Activated gamma-delta T cell (primary cell): ENCODE results near the gene MDFI.

Source experiments
- DNase-seq: peaks from one replicate; lab custom pipeline; 2025; lab: John Stamatoyannopoulos, UW
- total RNA-seq, 2 donors: gene quantifications; one replicate each; lab custom pipeline; 2026; lab: John Stamatoyannopoulos, UW

MDFI gene, protein sequence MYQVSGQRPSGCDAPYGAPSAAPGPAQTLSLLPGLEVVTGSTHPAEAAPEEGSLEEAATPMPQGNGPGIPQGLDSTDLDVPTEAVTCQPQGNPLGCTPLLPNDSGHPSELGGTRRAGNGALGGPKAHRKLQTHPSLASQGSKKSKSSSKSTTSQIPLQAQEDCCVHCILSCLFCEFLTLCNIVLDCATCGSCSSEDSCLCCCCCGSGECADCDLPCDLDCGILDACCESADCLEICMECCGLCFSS
- 0 to 0.04 reads per million in 2 donors for total RNA-seq

GRCh38 chr6:41638002-41638934, at the start of gene MDFI:
MDFI (plus strand) TSS chr6:41638468; CDS start chr6:41638750, 282 bp downstream.
- no peak for DNase-seq

DNA sequence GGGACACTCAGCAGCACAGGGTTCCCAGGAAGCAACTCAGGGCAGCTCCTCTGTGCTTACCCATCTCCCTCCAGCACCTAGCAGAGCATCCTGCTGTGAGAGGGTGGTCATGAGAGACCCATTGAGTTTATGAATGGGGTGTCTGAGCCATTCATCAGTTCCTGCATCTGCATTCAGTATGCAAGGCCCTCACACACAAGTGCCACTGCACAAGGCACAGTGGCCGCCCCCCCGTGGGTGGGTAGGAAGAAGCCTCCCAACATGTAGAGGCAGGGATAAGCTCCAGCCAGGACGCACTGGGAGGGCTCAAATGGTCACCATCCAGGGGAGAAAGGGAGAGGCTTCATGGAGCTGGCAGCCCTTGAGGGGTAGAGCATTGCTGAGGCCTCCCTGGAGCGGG, 49.0 kb upstream of the MDFI start:
- no peak for DNase-seq

DNA sequence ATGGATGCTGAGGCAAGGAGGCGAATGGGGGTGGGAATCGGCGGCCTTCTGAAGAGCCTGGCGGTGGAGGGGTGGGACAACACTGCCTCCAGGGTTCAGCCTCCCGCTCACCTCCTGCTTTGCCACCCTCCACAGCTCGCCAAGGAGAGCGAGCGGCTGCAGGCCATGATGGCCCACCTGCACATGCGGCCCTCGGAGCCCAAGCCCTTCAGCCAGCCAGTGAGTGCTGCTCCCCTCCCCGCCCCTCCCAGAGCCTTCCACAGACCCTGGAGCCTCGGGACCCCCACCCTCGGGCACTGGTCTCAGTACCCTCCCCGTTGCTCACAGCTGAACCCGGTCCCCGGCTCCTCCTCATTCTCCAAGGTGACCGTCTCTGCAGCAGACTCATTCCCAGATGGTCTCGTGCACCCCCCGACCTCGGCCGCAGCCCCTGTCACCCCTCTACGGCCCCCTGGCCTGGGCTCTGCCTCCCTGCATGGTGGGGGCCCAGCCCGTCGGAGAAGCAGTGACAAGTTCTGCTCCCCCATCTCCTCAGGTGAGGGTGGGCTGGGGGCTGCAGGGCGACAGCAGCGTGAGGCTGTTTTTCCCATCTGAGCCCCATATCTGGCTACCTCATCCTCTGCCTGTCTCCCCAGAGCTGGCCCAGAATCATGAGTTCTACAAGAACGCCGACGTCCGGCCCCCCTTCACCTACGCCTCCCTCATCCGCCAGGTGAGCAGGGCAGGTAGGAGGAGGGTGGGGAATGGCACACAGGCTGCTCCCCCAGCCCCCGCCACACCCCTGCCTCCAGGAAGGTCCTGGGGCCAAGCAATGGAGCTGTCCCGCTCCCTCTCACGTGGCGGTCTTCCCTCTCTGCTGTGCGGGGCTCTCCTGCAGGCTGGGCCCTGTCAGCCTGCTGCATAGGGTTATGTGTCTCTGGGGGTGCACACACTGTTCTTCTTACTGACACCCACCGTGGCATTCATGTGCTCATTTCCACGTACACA, 48.3 kb upstream of the MDFI start:
- no peak for DNase-seq

- DNase-seq = no peak
Observed at GRCh38 chr6:41591122-41591521, 47.1 kb upstream of the MDFI start.

DNA sequence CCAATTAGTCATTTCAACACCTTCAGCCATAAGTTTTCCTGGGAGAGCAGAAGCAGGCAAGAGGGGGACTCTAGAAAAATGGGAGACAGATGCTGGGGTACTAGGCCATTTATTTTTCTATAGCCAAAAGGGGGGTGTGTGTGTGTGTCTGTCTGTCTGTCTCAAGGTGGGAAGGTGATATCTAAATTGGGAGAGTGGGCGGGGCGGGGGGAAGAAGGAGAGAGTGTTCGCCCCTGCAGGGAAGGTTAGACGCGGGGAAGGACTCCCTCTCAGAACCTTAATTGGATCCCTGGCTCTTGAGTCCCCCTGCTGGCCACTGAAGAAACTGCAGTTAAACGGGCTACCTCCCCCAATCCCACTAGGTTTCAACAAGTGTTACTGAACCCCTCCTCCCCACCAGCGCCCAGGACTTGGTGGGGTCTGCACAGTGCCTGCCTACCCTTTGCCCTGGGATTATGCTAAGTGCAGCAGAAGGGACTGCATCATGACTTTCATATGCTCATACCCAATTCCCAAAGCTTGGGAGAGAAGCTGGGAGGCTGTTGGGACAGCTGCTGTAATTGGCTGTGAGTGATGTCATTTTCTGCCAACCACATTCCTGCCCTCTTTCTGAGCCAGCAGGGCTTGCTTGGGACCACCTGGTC, 46.3 kb upstream of the MDFI start:
- DNase-seq = no peak

DNA sequence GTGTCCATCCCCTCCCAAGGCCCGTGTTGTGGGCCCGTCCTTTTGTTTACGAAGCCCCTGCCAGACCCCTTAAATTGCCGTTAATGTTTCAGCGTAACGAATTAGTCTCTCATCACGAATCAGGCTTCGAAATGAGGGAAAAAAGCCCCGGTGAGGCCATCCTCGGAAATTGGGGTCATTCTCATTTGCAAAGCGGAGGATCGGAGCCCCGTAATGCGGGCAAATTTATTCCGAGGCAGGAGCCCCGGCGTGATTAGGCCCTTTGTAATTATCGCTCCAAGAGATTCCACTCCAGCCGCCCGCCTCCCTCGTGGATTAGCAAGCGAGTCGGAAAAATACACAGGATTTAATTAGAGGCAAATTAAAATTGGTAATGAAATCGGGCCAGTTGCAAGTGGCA, 44.9 kb upstream of the MDFI start:
- no peak for DNase-seq

DNA sequence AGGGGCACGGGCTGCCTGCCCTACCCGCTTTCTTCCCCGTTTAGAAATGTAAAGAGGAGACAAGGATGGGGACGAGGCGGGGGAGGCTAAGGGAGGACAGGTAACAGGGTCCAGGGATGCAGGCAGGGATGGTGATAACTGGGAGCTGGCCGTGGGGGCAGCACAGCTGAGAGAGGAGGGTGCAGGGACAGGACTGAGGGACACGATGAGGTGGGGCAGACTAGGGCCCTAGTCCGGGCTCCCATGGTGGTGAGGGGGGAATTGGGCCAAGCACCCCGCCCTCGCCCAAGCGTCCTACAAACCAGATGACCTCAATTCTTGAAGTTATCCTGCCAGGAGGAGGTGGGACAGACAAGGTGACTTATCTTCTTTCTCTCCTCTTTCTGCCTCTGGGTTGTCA, 44.4 kb upstream of the MDFI start:
- DNase-seq = no peak

GRCh38 chr6:41594326-41594725, 43.9 kb upstream of the MDFI start:
- no peak for DNase-seq

- no peak for DNase-seq
Observed at GRCh38 chr6:41594766-41595165, 43.5 kb upstream of the MDFI start.

DNA sequence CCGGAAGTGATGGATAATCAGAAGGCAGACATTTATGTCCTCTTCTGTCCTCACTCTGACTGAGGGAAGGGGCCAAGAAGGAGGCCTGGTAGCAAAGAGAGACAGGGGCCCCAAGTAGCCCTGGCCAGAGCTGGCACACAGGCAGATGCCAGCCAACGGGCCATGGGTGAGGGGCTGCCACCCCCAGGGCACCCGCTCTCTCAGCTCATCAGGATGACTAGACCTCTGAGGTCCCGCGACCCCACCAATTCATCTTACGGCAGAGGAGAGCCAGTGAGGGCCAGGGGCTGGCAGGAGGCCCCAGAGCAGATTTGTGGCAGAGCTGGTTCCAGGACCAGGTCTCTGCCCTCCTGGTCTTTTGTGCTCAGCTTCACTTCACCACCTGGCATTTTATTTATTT, 43.1 kb upstream of the MDFI start:
- no peak for DNase-seq

DNA sequence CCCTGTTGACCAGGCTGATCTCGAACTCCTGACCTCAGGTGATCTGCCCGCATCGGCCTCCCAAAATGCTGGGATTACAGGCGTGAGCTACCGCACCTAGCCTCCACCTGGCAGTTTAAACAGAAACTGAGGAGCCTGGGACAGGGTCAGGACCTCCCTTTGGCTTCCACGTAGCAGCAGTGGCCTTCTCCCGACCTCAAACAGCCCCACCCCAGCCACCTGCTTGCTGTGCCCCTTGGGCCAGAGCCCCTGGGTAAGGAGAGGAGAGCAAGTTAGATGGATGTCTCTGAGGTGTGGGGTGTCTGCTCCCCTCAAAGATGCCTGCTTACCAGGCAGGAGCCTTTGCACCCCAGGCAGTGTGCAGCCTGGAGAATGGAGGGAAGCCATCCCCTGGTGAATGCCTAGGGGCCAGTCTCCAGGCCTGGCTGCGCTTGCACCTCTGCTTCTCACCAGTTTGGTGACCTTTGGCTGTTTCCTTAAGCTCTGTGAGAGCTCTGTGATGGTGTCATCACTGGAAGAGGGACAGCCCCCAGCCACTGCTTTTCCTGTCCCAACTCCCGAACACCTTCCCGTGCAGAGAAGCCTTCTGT, 42.1 kb upstream of the MDFI start:
- DNase-seq = no peak

- no peak for DNase-seq
Observed at GRCh38 chr6:41596807-41597206, 41.5 kb upstream of the MDFI start.

- no peak for DNase-seq
Observed at GRCh38 chr6:41597246-41598000, 40.8 kb upstream of the MDFI start.

DNA sequence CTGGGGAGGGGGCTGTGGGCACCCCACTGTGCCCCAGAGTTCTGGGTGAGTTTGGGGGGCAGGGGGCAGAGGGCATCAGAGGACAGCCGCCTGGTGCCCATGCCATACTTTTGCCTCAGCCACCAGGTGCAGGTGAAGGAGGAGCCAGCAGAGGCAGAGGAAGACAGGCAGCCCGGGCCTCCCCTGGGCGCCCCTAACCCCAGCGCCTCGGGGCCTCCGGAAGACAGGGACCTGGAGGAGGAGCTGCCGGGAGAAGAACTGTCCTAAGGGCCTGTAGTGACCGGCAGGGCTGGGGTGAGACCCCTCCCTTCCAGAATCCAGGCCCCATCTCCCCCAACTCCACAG, 39.6 kb upstream of the MDFI start:
- no peak for DNase-seq

- DNase-seq = no peak
Observed at GRCh38 chr6:41599015-41599851, 39.0 kb upstream of the MDFI start.

GRCh38 chr6:41599852-41600445, 38.3 kb upstream of the MDFI start:
- DNase-seq = no peak

DNA sequence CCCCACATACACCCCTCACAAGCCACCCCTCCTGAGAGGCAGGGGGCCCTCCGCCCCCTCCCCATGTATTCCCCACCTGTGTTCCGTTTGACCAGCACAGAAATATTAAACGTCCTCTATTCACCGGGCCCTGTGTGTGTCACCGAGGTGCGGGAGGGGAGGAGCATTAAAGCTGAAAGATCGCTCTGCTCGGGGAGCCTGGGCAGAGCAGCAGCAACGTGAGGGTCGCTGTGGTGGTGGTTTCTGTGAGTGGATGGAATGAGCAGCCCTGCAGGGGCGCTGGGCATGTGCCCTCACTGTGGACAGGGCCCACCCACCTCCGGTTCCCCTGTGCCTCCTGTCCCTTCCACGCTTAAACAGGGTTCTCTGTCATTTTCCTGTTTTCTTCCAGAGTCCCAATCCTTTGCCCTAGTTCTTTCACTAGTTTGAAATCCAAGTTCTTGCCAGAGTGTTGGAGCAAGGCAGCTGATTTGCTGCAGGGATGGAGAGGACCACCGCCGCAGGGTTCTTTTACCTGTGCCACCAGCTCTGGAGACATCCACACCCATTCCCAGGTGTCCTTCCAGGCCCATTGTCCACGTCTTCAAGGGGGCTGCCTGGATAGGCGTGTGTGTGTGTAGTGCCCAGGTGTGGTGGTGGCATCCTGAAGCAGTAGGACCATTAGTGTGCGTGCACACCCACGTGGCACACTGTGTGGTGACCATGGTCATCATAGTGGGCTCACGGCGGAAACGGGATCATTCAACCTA, 37.6 kb upstream of the MDFI start:
- DNase-seq = no peak

DNA sequence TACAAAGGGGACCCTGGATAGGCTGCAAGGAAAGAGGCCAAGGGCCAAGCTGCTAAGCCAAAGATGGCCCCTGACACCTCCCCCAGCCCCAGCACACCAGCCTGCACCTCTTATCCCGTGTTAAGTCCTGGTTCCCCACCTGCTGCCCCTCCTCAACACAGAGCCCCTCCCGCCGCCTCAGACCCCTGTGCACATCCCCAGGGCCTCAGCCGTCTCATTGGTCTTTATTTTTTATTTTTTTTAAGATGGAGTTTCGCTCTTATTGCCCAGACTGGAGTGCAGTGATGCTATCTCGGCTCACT, 37.1 kb upstream of the MDFI start:
- DNase-seq = no peak

DNA sequence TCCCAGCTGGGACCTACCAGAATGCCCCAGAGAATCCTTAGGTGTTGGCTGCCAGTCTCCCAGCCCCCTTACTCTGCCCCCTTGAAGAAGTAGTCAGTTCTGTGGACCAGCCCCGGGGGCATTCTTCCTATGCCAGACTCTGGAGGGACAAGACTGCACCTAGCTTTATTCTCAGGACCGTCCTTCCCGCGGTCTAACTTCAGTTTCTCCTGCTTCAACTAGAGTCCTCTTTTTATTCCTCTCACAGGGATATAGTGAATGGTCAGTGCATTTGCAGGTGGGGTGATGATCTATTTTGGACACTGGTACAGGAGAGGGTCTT, 35.9 kb upstream of the MDFI start:
- DNase-seq = no peak
